ENCODE measurements around the gene WDR19. TPM values are rescaled to one million over a fixed set of nuclear protein-coding genes. Genes with fewer than 3 reads are reported as not detected.

Gene WDR19
- polyA plus RNA-seq, 5 donors: 56.9 to 107 (median 84.8) TPM

DNA sequence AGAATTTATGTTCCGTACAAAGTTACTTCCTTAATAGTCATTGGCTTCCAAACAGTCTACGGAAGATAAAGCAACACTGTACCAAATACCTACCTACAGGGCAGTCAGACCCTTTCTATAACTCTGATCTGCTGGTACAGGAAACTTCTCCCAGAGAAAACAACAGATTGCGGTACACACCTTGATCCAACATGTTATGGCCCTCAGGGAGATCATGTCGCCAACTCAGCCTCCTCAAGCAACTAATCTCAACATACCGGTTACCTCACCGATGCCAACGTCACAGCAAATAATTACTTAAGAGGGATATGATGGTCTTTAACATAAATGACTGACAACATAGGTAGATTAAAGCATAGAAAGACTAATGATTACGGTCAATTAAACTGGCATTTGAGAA, 113.5 kb downstream of the WDR19 start:
- no peak for DNase-seq

DNA sequence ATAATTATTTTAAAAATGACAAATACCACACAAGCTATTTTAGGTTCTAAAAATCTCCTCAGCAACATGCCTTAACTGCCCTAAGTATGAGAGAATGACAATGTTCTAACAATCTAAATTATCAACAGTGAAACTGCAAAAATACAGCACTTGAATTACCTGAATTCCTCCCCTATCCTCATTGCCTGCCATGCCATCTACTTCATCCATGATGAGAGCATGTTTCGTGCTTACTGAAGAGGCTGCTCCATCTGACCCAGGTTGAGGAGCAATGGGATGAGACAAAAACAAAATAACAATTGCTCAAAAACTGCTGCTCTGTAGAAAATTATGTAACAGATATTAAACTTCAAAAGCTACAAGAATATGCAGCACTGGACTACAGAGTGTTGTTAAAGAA, 120.6 kb downstream of the WDR19 start:
- DNase-seq: no peak

DNA sequence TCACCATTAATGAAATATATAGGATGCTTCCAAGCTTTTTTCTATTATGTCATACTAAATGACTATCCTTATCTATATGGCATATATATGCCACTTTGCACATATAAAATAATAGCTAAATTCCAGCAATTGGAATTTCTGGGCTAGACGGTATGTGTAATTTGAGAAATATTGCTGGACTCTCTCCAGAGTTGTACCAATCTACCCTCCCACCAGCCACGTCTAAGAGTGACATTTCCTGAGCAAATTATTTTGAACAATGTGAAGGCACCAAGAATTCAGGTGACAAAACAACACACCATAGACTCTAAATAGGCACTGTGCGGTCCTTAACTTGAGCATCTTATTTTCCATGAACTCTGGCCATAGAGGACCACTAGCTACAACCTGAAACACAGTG, 121.5 kb downstream of the WDR19 start:
- DNase-seq: no peak

DNA sequence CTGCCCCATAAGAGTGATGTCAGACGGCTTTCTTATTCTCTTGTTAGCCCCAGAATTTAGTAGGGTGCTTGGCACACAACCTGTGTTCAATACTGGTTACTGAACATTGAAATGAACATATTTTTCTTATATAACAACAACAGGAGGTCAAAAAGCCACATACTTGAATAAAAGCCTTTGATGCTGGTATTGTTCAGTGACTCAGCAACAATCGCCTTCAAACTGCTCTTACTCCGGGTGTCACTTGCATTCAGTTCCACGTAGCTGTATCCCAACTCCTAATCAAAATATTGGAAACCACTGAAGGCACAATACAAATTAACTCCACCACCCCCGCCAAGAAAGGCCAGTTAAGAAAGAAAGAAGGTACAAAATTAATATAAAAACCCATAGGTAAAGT, 122.3 kb downstream of the WDR19 start:
- DNase-seq: no peak

DNA sequence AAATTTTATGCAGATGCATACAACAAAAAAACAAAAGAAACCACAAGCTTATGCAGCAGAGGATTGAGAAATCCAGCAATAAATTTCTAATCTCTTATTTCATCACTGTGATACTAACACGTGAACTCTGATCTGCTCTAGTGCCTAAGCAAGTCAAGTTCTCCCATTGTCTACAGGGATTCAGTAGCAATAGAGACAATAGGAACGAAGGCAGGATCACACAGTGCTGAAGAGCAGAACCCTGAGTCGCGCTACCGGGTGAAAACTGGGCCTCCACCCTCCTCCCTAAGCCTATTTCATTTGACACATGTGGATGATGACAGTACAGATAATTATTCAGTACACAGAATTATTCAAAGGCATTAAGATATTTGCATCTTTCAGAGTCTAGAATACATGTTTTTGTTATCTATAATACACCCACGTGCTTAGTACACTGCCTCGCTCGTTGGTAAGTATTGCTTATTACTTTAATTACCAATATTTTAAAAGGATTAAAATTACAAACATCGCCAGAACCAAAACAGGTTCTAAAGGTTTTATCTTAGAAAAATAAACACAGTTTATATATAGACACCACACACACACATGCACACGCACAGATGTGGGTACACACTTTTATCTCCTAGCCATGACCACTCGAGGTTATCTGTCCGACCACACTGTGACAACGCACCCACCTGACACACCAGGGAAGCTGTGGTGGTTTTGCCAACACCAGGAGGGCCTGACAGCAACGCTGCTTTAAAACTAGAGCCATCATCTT, 123.8 kb downstream of the WDR19 start:
- DNase-seq: no peak

DNA sequence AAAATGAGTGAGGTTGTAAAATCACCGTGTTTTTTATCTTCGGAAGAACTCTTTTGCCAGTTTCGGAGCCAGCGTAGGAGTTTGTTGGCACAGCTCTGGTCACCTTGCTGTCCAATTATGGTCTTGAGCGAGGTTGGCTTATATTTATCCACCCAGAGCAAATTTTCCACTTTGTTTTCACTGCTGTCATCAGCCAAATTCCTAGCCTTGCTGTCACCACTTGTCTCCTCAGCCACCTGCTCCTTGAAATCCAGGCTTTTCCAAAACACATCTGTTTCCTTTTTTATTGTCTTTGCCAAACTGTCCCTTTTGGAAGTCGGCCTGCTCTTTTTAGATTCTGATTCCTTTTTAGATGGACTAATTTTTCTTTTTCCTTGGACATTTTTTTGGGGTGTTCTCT, 126.3 kb downstream of the WDR19 start:
- DNase-seq: no peak

DNA sequence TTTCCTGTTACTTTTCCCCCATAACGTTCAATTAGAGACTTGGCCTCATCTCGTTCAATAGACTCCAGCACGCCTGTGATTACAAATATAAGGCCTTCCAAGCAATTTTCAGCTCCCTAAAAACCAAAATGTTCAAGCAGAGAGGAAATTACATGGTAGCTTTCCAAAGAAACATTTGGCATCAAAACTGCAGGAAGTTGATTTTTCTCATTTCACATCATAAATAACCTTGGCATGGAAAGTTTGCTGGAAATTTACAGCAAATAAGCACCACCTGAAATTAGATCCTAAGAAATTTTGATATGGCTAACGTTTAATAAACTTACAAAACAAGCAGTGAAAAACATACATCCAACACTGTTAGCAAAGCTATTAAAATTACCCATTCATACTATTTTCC, 130.5 kb downstream of the WDR19 start:
- DNase-seq: peak; percentile 42 to 60

DNA sequence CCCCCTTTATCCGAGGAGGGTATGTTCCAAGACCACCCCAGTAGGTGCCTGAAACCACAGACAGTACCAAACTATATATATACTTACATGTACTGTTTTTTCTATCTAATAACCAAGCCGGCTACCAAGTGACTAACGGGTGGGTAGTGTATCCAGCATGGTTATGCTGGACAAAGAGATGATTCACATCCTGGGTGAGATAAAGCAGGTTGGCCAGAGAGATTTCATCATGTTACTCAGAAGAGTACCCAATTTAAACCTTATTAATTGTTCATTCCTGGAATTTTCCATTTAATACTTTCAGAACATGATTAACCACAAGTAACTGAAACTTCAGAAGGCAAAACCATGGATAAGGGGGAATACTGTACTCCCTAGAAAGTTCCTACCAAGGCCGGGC, 137.3 kb downstream of the WDR19 start:
- DNase-seq: no peak

DNA sequence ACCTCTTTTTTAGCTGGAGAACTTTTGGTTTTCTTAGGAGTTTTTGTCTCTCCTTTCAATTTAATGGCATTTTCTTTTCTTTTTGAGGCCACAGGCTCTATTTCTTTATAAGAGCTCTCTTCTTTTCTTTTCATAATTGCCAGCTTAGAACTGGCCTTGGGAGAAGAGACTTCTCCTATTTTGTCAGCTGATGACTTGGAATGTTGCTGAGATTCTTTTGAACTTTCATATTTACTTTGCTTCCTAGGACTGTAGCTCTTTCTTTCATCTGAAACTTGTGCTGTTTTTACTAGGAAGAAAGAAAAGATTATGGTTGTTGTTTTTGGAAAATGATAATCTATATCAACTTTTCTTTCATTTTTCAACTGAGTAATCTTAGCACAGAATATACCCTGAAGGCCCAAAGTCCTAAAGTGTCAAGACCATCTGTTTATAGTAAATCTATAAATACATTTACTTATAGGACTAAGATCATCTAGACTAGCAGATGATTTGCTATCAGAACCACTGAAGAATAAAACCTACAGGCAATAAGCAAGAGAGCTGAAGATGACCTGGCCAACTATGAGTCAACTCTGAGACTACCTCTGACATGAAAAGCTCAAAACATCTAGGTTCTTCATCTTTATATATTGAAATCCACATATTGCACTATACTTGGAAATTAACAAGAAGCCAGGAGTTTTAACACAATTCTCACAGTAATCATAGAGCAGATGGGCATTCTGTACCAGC, 138.2 kb downstream of the WDR19 start:
- DNase-seq: no peak

DNA sequence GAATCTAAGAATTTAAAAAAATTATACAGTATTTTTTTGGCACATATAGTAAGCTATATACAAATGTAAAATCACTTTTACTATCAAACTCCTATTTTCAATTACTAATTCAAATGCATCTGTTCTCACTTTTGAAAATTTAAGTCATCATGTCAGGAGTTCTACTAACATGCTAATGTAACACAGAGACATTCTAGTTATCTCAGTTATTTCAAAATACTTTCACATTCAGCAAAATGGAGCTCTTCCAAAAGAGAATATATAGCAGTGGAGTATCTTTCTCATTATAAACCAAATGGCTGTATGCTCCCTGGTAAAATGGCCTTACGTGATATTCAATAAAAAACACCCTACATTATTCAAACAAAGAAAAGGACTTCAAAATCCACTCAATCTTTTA, 141.5 kb downstream of the WDR19 start:
- DNase-seq: no peak

DNA sequence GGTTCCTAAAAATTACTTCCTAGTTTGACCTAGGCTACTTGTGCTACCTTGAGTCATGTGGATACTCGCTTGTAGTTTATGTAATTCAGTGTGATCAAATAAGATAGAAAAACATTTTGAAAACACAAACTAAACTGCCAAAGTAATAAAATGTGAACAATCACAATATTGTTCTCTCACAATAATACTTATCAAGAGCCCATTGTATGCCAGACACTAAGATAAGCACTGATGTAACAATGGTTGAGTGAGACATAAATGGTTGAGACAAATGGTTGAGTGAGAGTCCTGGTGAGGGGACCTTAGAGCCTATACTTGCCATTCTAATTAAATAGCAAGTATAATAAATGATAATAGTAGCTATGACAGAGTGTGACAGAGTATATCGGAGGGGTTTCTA, 142.1 kb downstream of the WDR19 start:
- no peak for DNase-seq

DNA sequence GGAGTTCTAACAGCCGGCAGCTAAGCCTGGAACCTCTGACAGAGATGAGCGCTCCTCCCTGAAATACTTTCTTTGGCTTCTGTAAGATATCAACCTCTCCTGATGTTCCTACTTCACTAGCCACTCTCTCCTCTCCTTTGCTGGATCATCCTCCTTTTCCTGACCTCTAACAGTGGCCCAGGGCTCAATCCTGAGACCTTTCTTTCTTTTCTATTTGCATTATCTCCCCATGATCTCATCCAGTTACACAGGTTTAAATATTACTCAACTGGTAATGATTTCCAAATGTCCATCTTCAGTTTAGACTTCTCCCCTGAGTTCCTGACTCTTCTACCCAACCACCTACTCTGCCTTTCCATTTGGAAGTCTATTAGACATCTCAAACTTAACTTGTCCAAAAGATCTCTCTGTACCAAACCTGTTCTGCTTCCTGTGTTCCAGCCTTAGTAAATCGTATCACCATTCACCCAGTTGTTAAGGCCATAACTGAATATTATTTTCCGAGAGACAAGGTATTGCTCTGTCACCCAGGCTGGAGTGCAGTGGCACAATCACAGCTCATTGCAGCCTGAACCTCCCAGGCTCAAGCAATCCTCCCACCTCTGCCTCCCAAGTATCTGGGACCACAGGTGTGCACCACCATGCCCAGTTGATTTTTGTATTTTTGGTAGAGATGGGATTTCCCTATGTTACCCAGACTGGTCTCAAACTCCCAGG, 142.7 kb downstream of the WDR19 start:
- no peak for DNase-seq

DNA sequence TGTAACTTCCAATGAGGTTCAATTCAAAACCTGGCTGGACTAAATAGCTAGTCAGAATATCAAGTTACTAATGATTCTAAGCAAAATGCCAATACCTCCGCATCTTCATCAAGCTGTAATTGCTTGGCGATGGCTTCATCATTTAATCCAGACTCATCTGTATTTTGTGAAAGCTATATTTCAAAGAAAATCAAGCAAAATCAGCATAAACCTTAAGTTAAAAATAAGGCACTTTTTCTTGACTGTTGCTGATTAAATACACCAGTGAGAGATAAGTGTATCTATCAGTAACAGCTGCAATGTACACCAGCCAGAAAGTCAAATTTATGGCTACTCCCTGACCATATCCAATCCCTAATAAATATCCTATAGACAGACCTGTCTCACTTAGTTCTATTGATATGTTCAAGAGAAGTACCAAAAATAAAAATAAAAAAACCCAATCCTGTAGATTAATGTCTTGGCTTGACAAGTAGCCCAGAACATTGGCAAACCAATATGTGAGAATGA, 144.2 kb downstream of the WDR19 start:
- no peak for DNase-seq

DNA sequence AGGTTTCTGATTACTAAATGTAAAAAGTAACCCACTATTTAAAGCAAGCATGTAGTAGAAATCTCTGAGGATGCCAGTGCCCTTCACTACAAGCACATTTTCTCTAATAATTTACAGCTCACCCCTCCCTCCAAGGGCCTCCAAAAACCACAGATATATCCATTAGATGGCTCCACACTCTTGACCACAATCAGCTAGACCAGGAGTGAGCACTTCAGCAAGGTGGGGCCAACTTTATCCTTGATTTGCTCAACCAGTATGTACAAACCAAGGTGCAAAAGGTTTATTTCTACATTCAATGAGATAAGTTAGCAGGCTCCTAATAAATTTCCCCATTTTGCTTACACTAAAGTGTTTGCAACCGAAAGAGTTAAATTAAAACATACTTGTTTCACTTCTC, 148.0 kb downstream of the WDR19 start:
- no peak for DNase-seq

DNA sequence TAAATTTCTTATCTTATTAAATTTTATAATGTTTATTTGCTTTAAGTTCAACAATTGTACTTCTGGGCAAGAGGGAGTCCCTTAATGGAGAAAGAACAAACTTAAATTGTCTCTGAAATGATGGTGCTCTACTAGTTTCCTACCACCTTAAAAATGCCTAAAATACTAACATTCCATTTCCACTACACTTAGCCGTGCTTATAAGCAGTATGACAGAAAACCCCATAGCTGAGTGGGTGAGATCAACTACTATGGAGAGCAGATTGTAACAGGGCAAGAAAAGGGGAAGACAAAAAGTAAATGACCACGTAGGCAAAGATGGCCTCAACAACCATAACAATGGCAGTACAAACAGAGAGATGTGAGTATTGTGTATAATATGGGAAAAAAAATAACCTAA, 148.9 kb downstream of the WDR19 start:
- DNase-seq: no peak

Other genes with a start within 250 kb of the WDR19 start
- gene TMEM156, start 150.1 kb upstream of the WDR19 start, polyA plus RNA-seq (ENCODE audit: insufficient read depth in 1 of 5, insufficient read length in 5 of 5, low replicate concordance in 1 of 5): under 1 TPM; 0.23 to 0.98 (median 0.63) TPM
- 10 to 100 TPM; 31.3 to 57.5 (median 44.5) TPM for gene KLHL5, start 120.3 kb upstream of the WDR19 start, polyA plus RNA-seq (ENCODE audit: insufficient read depth in 1 of 5, insufficient read length in 5 of 5, low replicate concordance in 1 of 5)
- gene RFC1, start 183.8 kb downstream of the WDR19 start, polyA plus RNA-seq (ENCODE audit: insufficient read depth in 1 of 5, insufficient read length in 5 of 5, low replicate concordance in 1 of 5): 10 to 100 TPM; 57.3 to 93.7 (median 81.9) TPM
- gene KLB, start 224.4 kb downstream of the WDR19 start, polyA plus RNA-seq (ENCODE audit: insufficient read depth in 1 of 5, insufficient read length in 5 of 5, low replicate concordance in 1 of 5): under 1 TPM; 0.19 to 0.69 (median 0.31) TPM

Measured in right lung (tissue), 5 donors.